Effector memory CD8-positive, alpha-beta T cell (primary cell): ENCODE data around the gene TSPYL4.
"Not testable (repeated sequence)": the region's sequence is repeated elsewhere in the genome, so short reads cannot be mapped to it uniquely, and the experiment has no call there.

Source experiments
- ATAC-seq: fragments of 150-1000 bp; cut with Tn5 transposase; replicated peaks from 2 replicates; pipeline ENCODE4 v1.10.0; 2021; ENCODE audit warnings: mild to moderate bottlenecking, moderate library complexity
- DNase-seq, 3 experiments: peaks; one replicate each; pipeline ENCODE4 v3.0.0; 2021
- H3K27ac Mint-ChIP-seq, 2 donors: one replicate each; pipeline ENCODE4 v1.8.0; 2022; ENCODE audit warnings: mild to moderate bottlenecking in 2 of 2, mixed read lengths in 2 of 2, moderate library complexity in 2 of 2
- H3K27me3 Mint-ChIP-seq, 2 donors: one replicate each; pipeline ENCODE4 v1.8.0; 2022; ENCODE audit warnings: mixed read lengths in 2 of 2
- H3K36me3 Mint-ChIP-seq: one replicate; pipeline ENCODE4 v1.8.0; 2022; ENCODE audit warnings: mild to moderate bottlenecking, moderate library complexity, mixed read lengths; ENCODE audit not compliant: insufficient read depth
- H3K4me1 Mint-ChIP-seq, 2 donors: one replicate each; pipeline ENCODE4 v1.8.0; 2022; ENCODE audit warnings: low read depth in 2 of 2, mixed read lengths in 2 of 2
- H3K4me3 Mint-ChIP-seq, 2 donors: one replicate each; pipeline ENCODE4 v1.8.0; 2022; ENCODE audit warnings: mild to moderate bottlenecking in 2 of 2, mixed read lengths in 2 of 2, moderate library complexity in 2 of 2
- H3K9me3 Mint-ChIP-seq, 2 donors: one replicate each; pipeline ENCODE4 v1.8.0; 2022; ENCODE audit warnings: mixed read lengths in 2 of 2
- total RNA-seq, 9 experiments: gene quantifications; one replicate each; lab custom pipeline; 2026; lab: John Stamatoyannopoulos, UW

Gene TSPYL4
- 22.1 to 94.8 (median 30.5) reads per million in 9 experiments for total RNA-seq

DNA sequence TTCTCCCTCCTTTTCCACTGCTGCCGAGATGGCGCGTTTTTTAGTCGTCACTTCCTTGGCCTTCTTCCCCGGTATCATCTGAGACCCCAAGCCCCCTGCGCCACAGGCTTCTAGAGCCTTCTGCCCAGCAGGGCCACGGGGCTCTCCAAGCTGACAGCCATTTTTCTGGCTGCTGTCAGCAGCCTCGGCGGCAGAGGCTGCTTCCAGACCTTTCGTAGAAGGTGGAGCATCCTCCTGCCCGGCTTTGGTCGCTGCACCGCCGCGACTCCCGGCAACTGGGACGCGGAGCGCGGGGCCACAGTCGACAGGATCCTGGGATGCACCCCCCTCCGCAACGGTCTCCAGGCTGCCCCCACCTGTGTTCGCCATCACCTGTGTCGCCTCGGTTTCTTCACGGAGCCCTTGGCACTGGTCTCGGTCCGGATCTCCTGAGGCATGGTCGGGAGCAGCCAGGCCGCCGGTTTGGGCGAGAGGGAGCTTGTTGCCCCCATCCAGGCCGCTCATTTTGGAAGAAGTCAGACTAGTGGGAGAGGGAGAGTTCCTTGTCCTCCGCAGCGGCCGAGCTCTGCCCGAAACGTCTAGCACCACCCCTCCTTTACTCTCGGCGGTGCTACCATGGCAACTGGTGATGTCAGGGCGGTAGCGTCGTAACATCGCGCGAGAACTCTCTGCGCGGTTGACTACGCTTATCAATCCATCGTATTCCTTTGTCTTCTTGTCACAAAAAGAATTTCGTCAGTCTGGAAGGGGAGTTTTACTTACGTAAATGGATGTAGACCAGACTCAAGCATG lies at the start of gene TSPYL4:
Gene TSPYL4, minus strand, starts transcription at position 571 of the 792 bp plus-strand sequence. Its CDS starts 67 bp downstream, at position 504.
- no peak within 1 kb of the TSS for H3K4me3 Mint-ChIP-seq
- DNase-seq (peak; percentile 89 to 93 (median 90)), ATAC-seq (peak; percentile 96)
- H3K36me3 Mint-ChIP-seq: peaks cover 5% of the 10 kb centered on the region
- H3K27ac Mint-ChIP-seq: no peak within 1 kb of the TSS
- no peaks in the 10 kb centered on the region for H3K27me3 Mint-ChIP-seq
- no peaks in the 10 kb centered on the region for H3K9me3 Mint-ChIP-seq
- H3K4me1 Mint-ChIP-seq: peaks cover 1 to 26% of the 10 kb centered on the region in 2 donors

- H3K27ac Mint-ChIP-seq: no peak overlapping the region
- ATAC-seq: no peak
- H3K4me3 Mint-ChIP-seq: no peak overlapping the region
- no peaks in the 10 kb centered on the region for H3K36me3 Mint-ChIP-seq
- no peaks in the 10 kb centered on the region for H3K27me3 Mint-ChIP-seq
- H3K9me3 Mint-ChIP-seq: no peaks in the 10 kb centered on the region
- DNase-seq: no peak
- H3K4me1 Mint-ChIP-seq: peaks cover 0 to 3% of the 10 kb centered on the region in 2 donors
Observed at GRCh38 chr6:116301104-116301503, 47.2 kb upstream of the TSPYL4 start.

GRCh38 chr6:116300566-116300965 lies 46.7 kb upstream of the TSPYL4 start:
- Mint-ChIP-seq H3K4me1 (peaks cover 0 to 3% of the 10 kb centered on the region in 2 donors), H3K36me3 (no peaks in the 10 kb centered on the region), H3K9me3 (no peaks in the 10 kb centered on the region), H3K4me3 (no peak overlapping the region), H3K27ac (no peak overlapping the region), H3K27me3 (no peaks in the 10 kb centered on the region)
- DNase-seq (no peak), ATAC-seq (no peak)

- H3K9me3 Mint-ChIP-seq: no peaks in the 10 kb centered on the region
- no peak for DNase-seq
- no peak for ATAC-seq
- no peaks in the 10 kb centered on the region for H3K27me3 Mint-ChIP-seq
- no peak overlapping the region for H3K27ac Mint-ChIP-seq
- H3K4me1 Mint-ChIP-seq: peaks cover 0 to 3% of the 10 kb centered on the region in 2 donors
- no peaks in the 10 kb centered on the region for H3K36me3 Mint-ChIP-seq
- no peak overlapping the region for H3K4me3 Mint-ChIP-seq
Observed at GRCh38 chr6:116298973-116299372, 45.1 kb upstream of the TSPYL4 start.

GRCh38 chr6:116298273-116298672 lies 44.4 kb upstream of the TSPYL4 start:
- Mint-ChIP-seq H3K4me1 (peaks cover 0 to 3% of the 10 kb centered on the region in 2 donors), H3K4me3 (no peak overlapping the region), H3K9me3 (no peaks in the 10 kb centered on the region), H3K27me3 (no peaks in the 10 kb centered on the region), H3K27ac (no peak overlapping the region), H3K36me3 (no peaks in the 10 kb centered on the region)
- ATAC-seq (no peak), DNase-seq (no peak)

DNA sequence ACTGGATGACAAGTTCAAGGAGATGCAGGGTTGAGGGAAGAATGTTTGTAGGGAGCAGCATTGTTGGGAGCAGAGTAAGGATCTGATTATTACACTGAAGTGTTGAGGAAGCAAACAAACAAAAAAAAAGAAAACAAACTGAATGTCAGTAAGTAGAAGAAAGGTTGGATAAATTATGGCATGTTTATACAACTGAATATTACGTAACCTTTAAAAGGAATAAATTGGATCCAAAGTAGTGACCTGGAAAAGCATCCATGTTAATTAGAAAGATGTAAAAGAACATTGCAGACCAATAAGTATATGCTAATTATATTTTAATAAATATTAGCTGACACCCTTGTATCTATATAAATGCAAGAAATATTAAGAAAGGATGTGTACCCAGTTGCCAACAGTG lies 38.7 kb upstream of the TSPYL4 start:
- Mint-ChIP-seq H3K36me3 (no peaks in the 10 kb centered on the region), H3K4me1 (no peaks in the 10 kb centered on the region), H3K4me3 (no peak overlapping the region), H3K27me3 (no peaks in the 10 kb centered on the region), H3K9me3 (no peaks in the 10 kb centered on the region), H3K27ac (no peak overlapping the region)
- ATAC-seq: no peak
- DNase-seq: no peak

DNA sequence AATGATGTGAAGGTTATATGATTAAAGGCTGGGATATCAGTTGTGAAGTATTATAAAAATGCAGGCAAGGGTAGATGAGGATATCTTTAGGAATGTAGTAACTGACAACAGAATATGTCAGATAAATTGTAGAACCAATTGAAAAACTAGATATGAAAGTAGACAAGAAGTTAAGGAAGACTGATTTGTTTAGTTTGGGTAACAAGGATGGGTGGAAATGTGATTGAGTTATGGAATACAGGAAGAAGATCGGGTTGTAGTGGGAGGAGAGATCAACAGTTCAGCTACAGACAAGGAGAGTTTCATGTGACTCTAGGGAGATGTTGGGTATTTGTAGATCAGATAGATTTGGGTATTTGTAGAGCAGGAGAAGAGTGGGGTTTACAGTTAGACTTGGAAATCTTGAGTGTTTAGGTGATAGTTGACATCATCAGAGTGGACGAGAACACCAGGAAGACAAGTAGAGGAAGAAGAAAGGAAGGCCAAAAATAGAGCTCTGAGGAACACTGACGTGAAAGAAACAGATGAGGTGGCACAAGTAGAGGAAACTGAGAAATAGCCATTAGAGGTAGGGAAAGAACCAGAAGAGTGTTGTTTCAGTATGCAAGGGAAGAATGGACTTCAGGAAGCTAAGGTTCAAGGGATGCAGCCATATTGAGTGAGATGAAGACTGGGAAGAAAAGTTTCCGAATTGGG lies 38.0 kb upstream of the TSPYL4 start:
- Mint-ChIP-seq H3K27ac (no peak overlapping the region), H3K4me1 (no peaks in the 10 kb centered on the region), H3K4me3 (no peak overlapping the region), H3K36me3 (no peaks in the 10 kb centered on the region), H3K27me3 (no peaks in the 10 kb centered on the region), H3K9me3 (no peaks in the 10 kb centered on the region)
- DNase-seq: no peak
- ATAC-seq: no peak

DNA sequence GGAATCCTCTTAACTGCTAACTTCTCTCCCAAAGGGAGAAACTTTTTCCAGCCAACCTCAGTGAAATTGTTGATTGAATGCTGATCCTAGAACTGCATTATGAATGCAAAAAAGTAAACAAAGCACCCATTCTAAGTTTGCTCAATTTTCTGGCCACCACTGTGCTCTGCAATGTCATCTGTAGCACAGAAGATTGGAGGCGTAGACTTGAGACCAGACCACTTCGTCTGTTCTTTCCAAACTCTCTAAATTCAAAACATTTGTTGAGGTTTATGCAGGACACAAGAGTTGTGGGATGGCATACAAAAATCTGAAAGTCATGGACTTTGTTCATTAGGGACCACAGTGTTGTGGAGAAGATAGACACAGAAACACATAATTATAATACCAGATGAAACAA lies 36.9 kb upstream of the TSPYL4 start:
- Mint-ChIP-seq H3K4me3 (no peak overlapping the region), H3K4me1 (no peaks in the 10 kb centered on the region), H3K27ac (no peak overlapping the region), H3K27me3 (no peaks in the 10 kb centered on the region), H3K9me3 (no peaks in the 10 kb centered on the region), H3K36me3 (no peaks in the 10 kb centered on the region)
- ATAC-seq (no peak), DNase-seq (no peak)

GRCh38 chr6:116289876-116290275 lies 36.0 kb upstream of the TSPYL4 start:
- DNase-seq (no peak), ATAC-seq (no peak)
- Mint-ChIP-seq H3K36me3 (no peaks in the 10 kb centered on the region), H3K27me3 (no peaks in the 10 kb centered on the region), H3K9me3 (no peaks in the 10 kb centered on the region), H3K27ac (no peak overlapping the region), H3K4me1 (no peaks in the 10 kb centered on the region), H3K4me3 (no peak overlapping the region)

DNA sequence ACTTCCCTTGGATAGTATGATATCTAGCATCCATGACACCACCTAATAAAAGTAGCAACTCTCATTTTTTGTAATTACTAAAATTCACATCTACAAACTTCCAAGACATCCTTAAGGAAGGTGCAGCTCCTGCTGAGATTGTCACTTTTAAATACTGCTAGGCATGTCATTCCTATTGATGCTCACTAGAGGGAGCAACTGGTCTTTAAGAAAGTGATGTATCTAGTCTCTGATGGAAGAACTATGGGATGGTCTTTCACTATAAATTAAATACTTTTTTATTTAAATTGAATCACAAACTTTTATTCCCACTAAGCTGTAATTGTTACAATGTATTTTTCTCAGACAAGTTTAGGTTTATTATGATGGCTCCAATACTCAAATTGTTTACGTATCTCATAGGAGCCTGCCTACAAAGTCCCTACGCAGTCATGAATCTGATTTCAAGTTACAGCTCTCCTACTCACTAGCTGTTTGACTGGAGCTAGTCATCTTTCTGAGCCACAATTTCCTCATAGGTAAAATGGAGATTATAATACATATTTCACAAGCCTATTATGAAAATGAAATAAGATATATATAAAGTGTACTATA lies 33.9 kb upstream of the TSPYL4 start:
- H3K36me3 Mint-ChIP-seq: no peaks in the 10 kb centered on the region
- H3K27ac Mint-ChIP-seq: no peak overlapping the region
- H3K9me3 Mint-ChIP-seq: no peaks in the 10 kb centered on the region
- H3K4me1 Mint-ChIP-seq: no peaks in the 10 kb centered on the region
- ATAC-seq (peak; percentile 89), DNase-seq (no peak)
- H3K4me3 Mint-ChIP-seq: no peak overlapping the region
- no peaks in the 10 kb centered on the region for H3K27me3 Mint-ChIP-seq

- no peaks in the 10 kb centered on the region for H3K27me3 Mint-ChIP-seq
- no peak overlapping the region for H3K27ac Mint-ChIP-seq
- DNase-seq (no peak), ATAC-seq (no peak)
- no peaks in the 10 kb centered on the region for H3K36me3 Mint-ChIP-seq
- H3K4me3 Mint-ChIP-seq: no peak overlapping the region
- H3K4me1 Mint-ChIP-seq: no peaks in the 10 kb centered on the region
- no peaks in the 10 kb centered on the region for H3K9me3 Mint-ChIP-seq
Observed at GRCh38 chr6:116286773-116287358, 33.0 kb upstream of the TSPYL4 start.

DNA sequence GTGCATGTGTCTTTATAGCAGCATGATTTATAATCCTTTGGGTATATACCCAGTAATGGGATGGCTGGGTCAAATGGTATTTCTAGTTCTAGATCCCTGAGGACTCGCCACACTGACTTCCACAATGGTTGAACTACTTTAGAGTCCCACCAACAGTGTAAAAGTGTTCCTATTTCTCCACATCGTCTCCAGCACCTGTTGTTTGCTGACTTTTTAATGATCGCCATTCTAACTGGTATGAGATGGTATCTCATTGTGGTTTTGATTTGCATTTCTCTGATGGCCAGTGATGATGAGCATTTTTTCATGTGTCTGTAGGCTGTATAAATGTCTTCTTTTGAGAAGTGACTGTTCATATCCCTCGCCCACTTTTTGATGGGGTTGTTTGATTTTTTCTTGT lies 31.1 kb upstream of the TSPYL4 start:
- DNase-seq, H3K4me3 Mint-ChIP-seq, H3K36me3 Mint-ChIP-seq, H3K27me3 Mint-ChIP-seq, H3K9me3 Mint-ChIP-seq, ATAC-seq, H3K27ac Mint-ChIP-seq: not testable (repeated sequence)
- peaks cover 7 to 12% of the 10 kb centered on the region in 2 donors for H3K4me1 Mint-ChIP-seq

DNA sequence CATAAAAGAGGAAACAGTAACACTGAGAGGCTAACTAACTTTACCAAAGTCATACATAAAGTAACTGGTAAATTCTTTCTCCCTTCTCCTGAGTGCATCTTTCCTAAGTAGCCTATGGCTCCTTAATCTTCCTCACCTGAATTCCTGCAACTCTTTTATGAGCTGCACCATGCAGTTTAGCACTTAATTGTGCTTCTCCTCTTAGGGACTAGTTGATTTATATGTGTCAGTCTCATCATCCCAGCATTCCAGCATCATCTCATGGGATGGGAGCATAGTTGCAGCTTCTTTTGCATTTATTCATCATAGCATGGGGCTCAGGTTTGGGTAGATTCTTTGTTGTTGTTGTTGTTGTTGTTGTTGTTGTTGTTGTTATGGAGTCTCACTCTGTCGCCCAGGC lies 29.3 kb upstream of the TSPYL4 start:
- DNase-seq (no peak), ATAC-seq (no peak)
- H3K27ac Mint-ChIP-seq: no peak overlapping the region
- H3K36me3 Mint-ChIP-seq: peaks cover 23% of the 10 kb centered on the region
- no peaks in the 10 kb centered on the region for H3K9me3 Mint-ChIP-seq
- peaks cover 20 to 24% of the 10 kb centered on the region in 2 donors for H3K4me1 Mint-ChIP-seq
- no peaks in the 10 kb centered on the region for H3K27me3 Mint-ChIP-seq
- no peak overlapping the region for H3K4me3 Mint-ChIP-seq
